GM20431 (cell line): ENCODE measurements around the gene MAP1LC3A.

Experiments
- in situ Hi-C: fragments of 300-500 bp; cut with MseI, MboI; formaldehyde crosslinking; loops from one replicate; pipeline ENCODE4 v1.15.0; 2020; ENCODE audit warnings: low sequenced_read_pairs; ENCODE audit not compliant: unreplicated experiment

The MAP1LC3A gene

DNA sequence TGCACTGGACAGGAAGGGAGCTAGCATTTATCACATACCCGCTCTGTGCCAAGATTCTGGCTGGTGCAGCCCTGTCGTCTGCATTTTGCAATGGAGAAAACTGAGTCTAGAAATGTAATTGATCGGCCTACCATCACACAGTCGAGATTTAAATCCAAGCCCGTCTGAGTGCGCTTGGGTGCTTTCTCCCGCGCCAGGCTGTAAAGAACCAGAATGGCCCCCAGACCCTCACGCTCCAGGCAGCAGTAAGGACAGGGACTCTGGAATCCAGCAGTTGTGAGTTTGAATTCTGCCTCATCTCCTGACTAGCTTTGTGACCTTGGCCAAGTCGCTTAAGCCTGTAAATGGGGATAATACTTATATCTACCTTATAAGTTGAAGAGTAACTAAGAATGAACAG, 31.5 kb upstream of the MAP1LC3A start:
- in situ Hi-C loops: loop anchor here (25.0 kb wide), 1 partner anchor 215 kb away; the partner anchor contains the start of gene AHCY

DNA sequence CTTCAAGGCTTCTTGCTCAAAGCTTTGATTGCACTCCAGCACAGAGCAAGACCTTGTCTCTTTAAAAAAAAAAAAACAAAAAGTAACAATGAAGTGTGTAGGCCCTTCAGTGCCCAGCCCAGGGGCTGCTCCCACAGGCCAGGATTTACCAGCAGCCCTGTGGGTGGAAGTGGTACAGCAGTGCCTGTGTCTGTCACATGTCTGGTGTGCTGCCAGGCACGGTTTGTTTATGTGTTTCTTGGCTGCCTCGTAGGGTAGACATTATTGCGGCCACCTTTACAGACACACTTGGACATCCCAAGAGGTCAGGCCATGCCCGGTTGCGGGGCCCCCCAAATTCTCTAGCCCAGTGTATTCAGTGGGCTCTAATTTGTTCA, 29.6 kb upstream of the MAP1LC3A start:
- in situ Hi-C loops: loop anchor here (25.0 kb wide), 1 partner anchor 217 kb away; the partner anchor contains the start of gene AHCY

DNA sequence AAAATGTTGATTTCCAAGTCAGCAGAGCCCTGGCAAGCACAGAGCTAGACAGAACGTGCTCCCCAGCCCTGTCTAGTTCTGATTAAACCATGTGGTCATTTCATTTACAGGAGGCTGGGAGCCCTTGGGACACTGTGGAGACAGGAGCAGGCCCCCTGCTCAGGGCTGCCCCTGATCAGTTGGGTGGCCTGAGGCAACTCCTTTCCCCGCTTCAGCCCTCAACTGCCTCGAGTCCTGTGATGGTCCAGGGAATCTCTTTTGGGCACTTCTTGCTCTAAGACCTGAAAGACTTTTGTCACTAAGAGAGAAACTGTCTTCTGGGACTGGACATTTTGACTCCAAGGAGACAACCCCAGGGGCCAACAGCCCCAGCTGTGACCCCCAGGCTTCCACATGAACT, 28.8 kb upstream of the MAP1LC3A start:
- in situ Hi-C loops: loop anchor here (25.0 kb wide), 1 partner anchor 217 kb away; the partner anchor contains the start of gene AHCY

- in situ Hi-C loops: loop anchor here (25.0 kb wide), 1 partner anchor 218 kb away; the partner anchor contains the start of gene AHCY
Measured at GRCh38 chr20:34530342-34530741, 28.2 kb upstream of the MAP1LC3A start.

DNA sequence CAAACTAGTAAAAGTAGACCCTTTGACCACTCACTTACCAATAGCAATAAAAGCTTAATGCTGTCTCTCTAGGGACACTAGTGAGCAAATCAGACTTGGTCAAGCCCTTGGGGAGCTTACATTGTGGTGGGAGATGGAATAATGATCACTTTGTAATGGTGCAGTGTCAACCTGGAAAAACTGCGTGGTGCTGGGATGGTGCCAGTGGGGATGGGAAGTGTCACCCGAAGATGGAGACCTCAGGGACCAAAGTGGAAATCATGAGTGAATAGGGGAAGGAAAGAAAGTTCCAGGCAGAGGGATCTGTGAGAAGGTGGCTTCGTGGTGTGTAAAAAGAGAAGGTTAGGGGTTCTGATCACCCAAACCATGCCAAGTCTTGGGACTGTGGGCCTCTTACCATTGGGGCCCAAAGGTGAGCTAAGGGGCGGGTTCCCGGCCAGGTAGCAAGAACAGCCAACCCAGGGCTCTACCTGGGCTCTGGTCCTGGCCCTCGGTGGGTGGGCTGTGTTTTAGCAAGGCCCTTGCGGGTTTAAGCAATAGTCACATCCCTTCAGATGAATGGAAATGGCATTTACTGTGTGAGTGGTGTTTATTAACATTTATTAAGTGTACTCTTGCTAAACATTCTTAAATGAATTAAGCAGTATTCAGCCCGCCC, 26.8 kb upstream of the MAP1LC3A start:
- in situ Hi-C loops: loop anchor here (25.0 kb wide), 1 partner anchor 219 kb away; the partner anchor contains the start of gene AHCY

DNA sequence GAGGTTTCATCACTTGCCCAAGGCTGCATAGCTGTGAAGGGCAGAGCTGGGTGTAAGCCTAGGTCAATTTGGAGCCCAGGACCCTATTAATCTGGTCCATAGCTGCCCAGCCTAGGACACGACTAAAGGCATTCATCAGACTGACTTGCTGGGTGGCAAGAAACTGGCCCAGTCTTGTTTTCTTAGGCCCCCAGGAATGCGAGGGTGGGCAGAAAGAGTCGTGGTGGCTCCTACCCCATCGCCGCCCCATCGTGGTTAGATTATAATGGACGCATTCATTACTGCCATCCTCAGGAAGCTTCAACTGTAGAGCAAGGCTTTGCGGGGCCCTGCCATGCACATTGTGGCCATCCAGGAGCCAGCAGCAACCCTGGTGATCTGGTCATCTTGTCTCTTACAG, 26.2 kb upstream of the MAP1LC3A start:
- in situ Hi-C loops: loop anchor here (25.0 kb wide), 1 partner anchor 220 kb away; the partner anchor contains the start of gene AHCY

DNA sequence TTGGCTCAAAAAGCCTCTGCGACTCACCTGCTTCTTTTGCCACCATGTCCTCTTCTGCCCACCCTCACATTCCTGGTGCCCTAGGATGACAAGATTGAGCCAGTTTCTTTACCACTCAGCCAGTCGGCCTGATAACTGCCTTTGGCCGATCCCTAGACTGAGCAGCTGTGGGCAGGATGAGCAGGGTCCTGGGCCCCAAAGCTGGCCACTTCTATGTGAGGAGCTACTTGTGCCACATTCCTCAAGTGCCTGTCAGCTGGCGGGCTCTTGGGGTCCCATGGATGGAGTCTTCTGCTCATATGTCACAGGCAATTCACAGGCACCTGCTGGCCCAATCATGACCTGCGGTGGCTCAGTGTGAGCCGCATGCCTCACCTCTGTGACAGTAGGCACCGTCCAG, 25.8 kb upstream of the MAP1LC3A start:
- in situ Hi-C loops: loop anchor here (25.0 kb wide), 1 partner anchor 220 kb away; the partner anchor contains the start of gene AHCY

GRCh38 chr20:34534391-34535165, 23.9 kb upstream of the MAP1LC3A start:
- in situ Hi-C loops: loop anchor here (25.0 kb wide), 1 partner anchor 222 kb away; the partner anchor contains the start of gene AHCY

GRCh38 chr20:34535301-34535840, 23.1 kb upstream of the MAP1LC3A start:
- in situ Hi-C loops: loop anchor here (25.0 kb wide), 1 partner anchor 223 kb away; the partner anchor contains the start of gene AHCY

DNA sequence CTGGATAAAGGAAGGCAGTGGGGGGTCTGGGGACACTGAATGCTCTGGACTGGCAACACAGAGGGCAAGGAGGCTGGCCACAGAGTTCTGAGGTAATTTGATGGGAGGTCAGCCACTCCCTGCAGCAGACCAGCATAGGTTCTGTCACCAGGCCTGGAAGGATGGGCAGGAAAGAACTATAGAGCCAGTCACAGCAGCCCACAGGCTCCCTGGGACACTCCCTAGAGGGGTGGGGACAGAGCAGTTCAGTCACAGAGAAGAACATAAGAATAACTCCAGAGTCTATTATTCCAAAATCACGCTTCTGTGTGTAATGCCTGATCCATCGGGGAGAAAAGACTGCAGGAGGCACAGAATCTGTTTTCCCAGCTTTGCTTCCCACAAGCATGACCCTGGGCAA, 22.7 kb upstream of the MAP1LC3A start:
- in situ Hi-C loops: loop anchor here (25.0 kb wide), 1 partner anchor 224 kb away; the partner anchor contains the start of gene AHCY

DNA sequence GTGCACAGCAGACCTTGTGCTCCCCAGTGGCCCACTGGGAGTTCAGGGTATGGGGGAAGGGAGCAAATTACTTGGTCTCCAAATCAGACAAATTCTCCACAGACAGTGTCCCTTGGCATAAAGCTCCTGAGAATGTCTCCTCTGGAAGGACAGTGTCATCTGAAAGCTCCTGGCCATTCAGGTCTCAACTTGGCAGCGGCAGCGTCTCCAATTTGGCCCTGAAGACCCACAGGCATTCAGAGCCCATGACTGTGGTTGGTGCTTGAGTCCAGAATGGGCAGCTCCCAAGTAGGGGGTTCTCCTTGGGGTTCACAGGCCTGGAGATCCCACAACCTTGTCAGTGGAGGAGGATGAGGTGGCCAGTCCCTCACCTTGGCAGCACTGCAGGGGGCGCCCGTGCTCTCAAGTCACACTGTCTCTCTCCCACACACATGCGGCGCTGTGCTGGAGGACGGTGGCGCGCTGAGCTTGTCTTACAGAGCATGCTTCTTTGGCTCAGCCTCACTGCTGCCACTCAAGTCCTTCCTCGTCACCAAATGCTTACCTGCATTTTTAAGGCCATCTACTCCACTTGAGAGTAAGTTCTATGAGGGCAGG, 21.6 kb upstream of the MAP1LC3A start:
- in situ Hi-C loops: loop anchor here (25.0 kb wide), 1 partner anchor 225 kb away; the partner anchor contains the start of gene AHCY

GRCh38 chr20:34537651-34538050, 20.9 kb upstream of the MAP1LC3A start:
- in situ Hi-C loops: loop anchor here (25.0 kb wide), 1 partner anchor 225 kb away; the partner anchor contains the start of gene AHCY

DNA sequence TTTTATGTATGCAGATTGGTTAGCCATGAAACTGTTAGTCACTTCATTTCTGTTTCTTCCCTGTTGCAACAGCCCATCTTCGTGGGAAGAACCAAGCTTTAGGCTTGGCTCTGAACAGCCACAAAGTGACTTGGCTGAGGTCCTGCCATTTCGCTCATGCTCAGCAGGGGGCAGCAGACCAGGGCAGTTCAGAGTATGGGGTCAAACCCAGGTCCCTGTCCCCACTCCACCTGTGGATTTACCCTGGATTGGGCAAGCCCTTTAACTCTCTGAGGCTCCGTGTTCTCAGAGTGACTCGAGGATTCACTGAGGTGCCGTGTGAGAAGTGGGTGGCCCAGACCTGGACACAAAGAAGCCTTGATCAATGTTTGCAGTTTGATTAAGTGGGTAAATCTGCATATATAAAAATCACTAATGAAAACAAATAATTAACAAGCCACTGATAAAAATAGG, 19.8 kb upstream of the MAP1LC3A start:
- in situ Hi-C loops: loop anchor here (25.0 kb wide), 1 partner anchor 226 kb away; the partner anchor contains the start of gene AHCY

GRCh38 chr20:34539756-34540155, 18.8 kb upstream of the MAP1LC3A start:
- in situ Hi-C loops: loop anchor here (25.0 kb wide), 1 partner anchor 227 kb away; the partner anchor contains the start of gene AHCY

DNA sequence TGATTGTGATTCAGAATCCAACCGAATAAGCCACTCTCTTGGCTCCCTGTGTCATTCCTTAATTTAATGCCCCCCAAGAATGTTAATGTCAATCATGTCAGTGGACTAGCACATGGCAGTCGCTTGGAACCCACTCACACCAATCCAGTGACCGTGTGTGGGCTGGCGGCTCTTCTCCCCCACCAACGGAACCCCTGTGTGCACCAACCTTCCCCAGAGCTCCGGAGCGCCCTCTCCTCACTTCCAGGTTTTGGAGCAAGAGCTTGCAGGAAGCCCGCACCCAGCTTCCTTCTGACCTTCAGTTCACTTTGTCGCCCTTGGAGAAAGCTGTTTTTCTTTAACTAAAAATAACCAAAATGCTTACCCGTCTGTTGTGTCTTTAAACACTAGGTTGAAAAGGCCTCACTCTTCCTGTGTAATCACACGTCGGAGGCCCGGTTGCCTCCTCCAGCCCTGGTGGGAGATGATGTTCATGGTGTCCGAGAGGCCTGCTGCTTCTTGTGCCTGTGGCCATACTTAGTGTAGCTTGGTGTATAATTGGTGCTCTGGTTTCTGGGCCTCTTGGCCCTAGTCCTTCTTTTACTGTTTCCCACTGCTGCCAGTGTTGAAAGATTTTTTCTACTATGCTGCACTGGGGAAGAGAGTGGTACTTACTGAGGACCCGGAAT, 17.8 kb upstream of the MAP1LC3A start:
- in situ Hi-C loops: loop anchor here (25.0 kb wide), 1 partner anchor 228 kb away; the partner anchor contains the start of gene AHCY

DNA sequence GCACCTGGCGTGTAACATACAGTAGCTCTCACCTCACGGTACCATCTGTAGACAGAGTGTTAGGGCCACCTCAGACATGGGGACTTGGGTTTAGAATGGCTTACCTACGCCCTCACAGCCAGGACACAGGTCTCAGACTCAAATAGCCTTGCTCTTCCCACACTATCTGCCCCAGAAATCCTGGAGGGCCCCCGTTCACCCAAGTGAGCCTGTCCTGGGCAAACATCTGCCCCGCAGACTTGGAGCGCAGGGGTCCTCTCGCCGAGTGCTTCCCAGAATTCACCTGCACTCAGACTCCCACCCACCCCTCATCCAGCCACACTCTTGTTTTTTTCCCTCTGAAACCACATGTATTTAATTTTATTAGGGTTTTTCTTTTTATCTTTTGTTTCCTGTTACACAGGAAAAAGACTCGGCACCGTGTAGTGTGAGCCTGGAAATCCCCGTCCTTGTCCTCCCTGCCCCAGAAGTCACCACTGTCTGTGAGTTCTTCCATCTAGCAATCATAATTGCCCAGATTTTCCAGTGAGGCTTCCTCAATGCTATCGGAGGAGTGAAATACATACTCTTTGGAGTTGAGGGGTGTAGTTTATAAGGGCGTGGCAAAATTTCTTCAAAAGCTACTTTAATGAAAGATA, 17.1 kb upstream of the MAP1LC3A start:
- in situ Hi-C loops: loop anchor here (25.0 kb wide), 1 partner anchor 229 kb away; the partner anchor contains the start of gene AHCY

- in situ Hi-C loops: loop anchor here (25.0 kb wide), 1 partner anchor 230 kb away; the partner anchor contains the start of gene AHCY
Measured at GRCh38 chr20:34541917-34542316, 16.6 kb upstream of the MAP1LC3A start.

DNA sequence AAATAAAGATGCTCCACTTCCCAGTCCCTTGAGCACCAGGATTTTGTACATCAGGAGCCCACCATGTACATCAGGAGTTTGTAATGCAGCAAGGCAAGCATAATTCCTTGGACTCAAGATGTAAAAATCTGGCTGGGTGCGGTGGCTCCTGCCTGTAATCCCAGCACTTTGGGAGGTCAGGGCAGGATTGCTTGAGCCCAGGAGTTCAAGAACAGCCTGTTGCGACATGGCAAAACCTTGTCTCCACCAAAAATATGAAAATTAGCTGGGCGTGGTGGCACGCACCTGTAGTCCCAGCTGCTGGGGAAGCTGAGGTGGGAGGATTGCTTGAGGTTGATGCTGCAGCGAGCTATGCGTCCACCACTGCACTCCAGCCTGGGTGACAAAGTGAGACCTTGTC, 16.1 kb upstream of the MAP1LC3A start:
- in situ Hi-C loops: loop anchor here (25.0 kb wide), 1 partner anchor 230 kb away; the partner anchor contains the start of gene AHCY
